ENCODE data around the gene SCD5. TPM values are rescaled to one million over a fixed set of nuclear protein-coding genes. Genes with fewer than 3 reads are reported as not detected.

The SCD5 gene
- total and polyA plus RNA-seq, 2 donors (not counting 3 experiments of a cell fraction or from before 2014, with no cell fraction given) = 38.4 to 38.5 TPM

DNA sequence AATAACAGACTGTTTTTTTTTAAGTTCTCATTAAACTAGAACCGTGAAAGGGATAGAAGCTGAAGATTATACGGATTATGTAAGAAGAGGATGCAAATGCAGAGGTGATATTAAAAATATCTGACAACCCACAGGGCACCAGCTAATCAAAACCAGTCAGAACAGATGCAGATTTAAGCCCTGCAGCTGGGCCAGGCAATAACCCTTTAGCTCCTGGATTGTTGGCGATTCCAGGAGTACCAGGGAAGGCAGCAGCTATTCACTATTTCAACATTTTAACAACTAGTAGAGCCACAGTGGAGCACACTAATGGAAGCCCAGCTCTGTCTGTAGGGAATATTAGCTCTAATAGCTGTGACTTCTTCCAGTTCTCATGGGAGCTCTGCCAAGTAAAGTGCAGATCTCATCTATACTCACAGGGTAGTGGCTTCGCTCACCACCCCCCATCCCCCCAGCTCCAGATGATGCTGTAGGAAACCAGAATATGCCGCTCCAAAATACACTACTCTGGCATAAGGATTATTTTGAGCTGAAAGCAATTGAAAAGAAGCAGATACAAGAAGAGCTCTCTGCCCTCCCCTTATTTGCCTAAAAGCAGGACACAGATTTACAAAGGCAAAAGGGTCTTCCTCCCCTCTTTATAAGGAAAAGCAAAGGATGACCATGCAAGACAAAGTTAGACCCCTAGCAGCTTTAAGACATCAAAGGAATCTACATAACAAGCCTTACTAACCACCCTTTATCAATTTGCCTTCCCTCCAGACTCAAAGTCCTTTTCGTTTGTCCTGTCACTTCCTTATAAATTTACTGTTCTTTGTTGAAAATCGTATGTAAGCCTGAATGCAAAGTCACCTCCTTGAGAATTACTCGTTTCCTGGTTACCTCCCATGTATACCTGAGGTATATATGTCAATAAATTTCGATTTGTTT lies 13.7 kb downstream of the SCD5 start:
- dilution Hi-C loops (cut with MboI; ENCODE audit: extremely low pct_ligation_motif_present, low sequenced_read_pairs) (no loop called here), intact Hi-C loops (cut with micrococcal nuclease) (loop anchor here (1.0 to 2.0 kb wide), 3 partner anchors 13 to 228 kb away; partner anchors contain the start of gene SCD5)
- Histone ChIP-seq H3K4me2 (ENCODE audit: insufficient read depth, low read length) (peak overlapping the region; percentile 94), H3K4me3 (replicated peaks in 1 of 3; ENCODE audit: insufficient read depth in 1 of 3, low read depth in 1 of 3, low read length in 3 of 3) (peak overlapping the region; percentile 12 to 69 (median 21)), H3K27me3 (ENCODE audit: control insufficient read depth in 2 of 2, insufficient read depth in 2 of 2, low read length in 2 of 2) (no peaks in the 10 kb centered on the region), H3K9me3 (replicated peaks; ENCODE audit: control insufficient read depth, insufficient read depth, low read length) (no peaks in the 10 kb centered on the region), H3K9ac (replicated peaks; ENCODE audit: extremely low read depth, insufficient read depth, low read length) (peak overlapping the region; percentile 91), H3K9me1 (replicated peaks; ENCODE audit: control insufficient read depth, extremely low read depth, insufficient read depth, low read length) (no peaks in the 10 kb centered on the region), H3K79me2 (ENCODE audit: control insufficient read depth, insufficient read depth, low read length) (peaks cover 26% of the 10 kb centered on the region), H3K27ac (ENCODE audit: insufficient read depth, low read depth, low read length) (peak overlapping the region; percentile 98), H3K36me3 (ENCODE audit: control insufficient read depth in 2 of 2, extremely low read depth in 1 of 2, insufficient read depth in 2 of 2, low read length in 2 of 2) (no peaks in the 10 kb centered on the region), H2AFZ (ENCODE audit: low read depth, low read length) (peak overlapping the region; percentile 28), H3K4me1 (ENCODE audit: control insufficient read depth, extremely low read depth, insufficient read depth, low read length) (peaks cover 50% of the 10 kb centered on the region), H4K20me1 (replicated peaks; ENCODE audit: control insufficient read depth, extremely low read depth, insufficient read depth, low read length) (no peaks in the 10 kb centered on the region)
- no peak for FAIRE-seq
- TF ChIP-seq, protein P1, sequence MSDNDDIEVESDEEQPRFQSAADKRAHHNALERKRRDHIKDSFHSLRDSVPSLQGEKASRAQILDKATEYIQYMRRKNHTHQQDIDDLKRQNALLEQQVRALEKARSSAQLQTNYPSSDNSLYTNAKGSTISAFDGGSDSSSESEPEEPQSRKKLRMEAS (IDR thresholded peaks at IDR 0.05; ENCODE audit: insufficient read depth, insufficient read length) = no peak
- no peak for TF ChIP-seq FOS (IDR thresholded peaks at IDR 0.05; ENCODE audit: borderline replicate concordance, insufficient read depth, low read length)
- peak; percentile 29 for TF ChIP-seq POLR2A (IDR thresholded peaks at IDR 0.05; ENCODE audit: low read depth, low read length)
- TF ChIP-seq EZH2 (IDR thresholded peaks at IDR 0.05; ENCODE audit: borderline replicate concordance, low read depth, low read length, severe bottlenecking) = no peak
- TF ChIP-seq GATA2 (IDR thresholded peaks at IDR 0.05; ENCODE audit: insufficient read depth, insufficient read length, low read depth, low read length) = peak; percentile 52
- TF ChIP-seq JUN (IDR thresholded peaks at IDR 0.05; ENCODE audit: borderline replicate concordance, insufficient read depth, insufficient read length, low read depth) = no peak
- peak; percentile 15 for TF ChIP-seq POLR2AphosphoS5 (IDR thresholded peaks at IDR 0.05; ENCODE audit: insufficient read depth, low read depth, low read length)
- TF ChIP-seq, protein P2, sequence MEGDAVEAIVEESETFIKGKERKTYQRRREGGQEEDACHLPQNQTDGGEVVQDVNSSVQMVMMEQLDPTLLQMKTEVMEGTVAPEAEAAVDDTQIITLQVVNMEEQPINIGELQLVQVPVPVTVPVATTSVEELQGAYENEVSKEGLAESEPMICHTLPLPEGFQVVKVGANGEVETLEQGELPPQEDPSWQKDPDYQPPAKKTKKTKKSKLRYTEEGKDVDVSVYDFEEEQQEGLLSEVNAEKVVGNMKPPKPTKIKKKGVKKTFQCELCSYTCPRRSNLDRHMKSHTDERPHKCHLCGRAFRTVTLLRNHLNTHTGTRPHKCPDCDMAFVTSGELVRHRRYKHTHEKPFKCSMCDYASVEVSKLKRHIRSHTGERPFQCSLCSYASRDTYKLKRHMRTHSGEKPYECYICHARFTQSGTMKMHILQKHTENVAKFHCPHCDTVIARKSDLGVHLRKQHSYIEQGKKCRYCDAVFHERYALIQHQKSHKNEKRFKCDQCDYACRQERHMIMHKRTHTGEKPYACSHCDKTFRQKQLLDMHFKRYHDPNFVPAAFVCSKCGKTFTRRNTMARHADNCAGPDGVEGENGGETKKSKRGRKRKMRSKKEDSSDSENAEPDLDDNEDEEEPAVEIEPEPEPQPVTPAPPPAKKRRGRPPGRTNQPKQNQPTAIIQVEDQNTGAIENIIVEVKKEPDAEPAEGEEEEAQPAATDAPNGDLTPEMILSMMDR (IDR thresholded peaks at IDR 0.05; ENCODE audit: extremely low read depth in 1 of 2, insufficient read depth in 1 of 2, low read depth in 1 of 2, low read length in 2 of 2) = no peak
- DNase-seq (ENCODE audit: low read depth, low spot score) = peak; percentile 80
- BruUV-seq (replicated peaks) = TSS peak; percentile 57
- CTCF ChIA-PET = interaction anchor here (0.6 to 4.3 kb wide), 9 partner anchors 9 to 323 kb away, joined by 3 to 49 read pairs (median 11); partner anchors contain the start of gene SCD5
- POLR2A ChIA-PET = interaction anchor here (0.6 to 1.8 kb wide), 5 partner anchors 14 to 356 kb away, joined by 3 to 12 read pairs (median 4); partner anchors contain the start of gene SCD5

All from endothelial cell of umbilical vein (primary cell).